ENCODE data around the gene ARHGAP10.

Gene ARHGAP10

DNA sequence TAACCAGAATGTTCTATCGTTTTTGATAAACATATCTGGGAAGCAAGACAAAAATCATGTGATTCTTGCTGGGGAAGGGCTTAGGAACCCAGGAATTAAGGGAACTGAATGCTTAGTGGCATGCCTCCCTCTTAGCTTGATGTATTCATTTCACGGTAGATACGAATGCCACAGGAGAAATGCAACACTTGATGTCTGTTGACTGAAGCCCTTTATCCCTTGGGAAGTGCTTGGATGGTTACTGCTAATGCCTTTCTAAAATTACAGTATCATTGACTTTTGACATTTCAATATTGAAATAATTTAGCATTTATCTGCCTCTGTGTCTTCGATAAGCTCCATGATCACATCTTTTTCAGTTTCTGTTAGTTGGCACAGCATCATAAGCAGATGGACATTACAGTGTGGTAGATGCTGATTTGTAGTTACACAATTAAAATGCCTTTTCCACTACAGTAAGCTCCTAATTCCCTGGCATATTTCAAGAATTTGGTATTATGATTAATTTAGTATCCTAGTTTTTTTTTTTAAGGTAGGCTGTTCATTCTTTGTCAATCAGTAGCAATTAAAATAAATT, 226.7 kb downstream of the ARHGAP10 start:
- no peak for TF ChIP-seq GATA1 (IDR thresholded peaks at IDR 0.05; ENCODE audit: low read depth, low read length)

DNA sequence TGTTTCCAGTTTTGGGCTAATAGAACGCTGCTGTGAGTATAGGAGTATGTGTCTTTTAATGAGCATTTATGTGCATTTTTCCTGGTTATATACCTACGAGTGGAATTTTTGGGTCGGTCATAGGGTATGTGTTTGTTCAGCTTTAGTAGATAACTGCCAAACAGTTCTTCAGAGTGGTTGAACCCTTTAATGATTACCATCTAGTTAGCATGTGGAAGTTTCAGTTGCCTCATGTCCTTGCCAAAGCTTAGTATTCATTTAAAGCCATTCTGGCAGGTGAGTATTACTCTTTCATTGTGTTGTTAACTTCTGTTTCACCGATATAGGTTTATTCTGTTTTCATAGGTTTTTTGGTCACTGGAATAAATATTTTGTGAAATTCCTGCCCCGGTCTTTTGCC, 229.1 kb downstream of the ARHGAP10 start:
- TF ChIP-seq GATA1 (IDR thresholded peaks at IDR 0.05; ENCODE audit: low read depth, low read length) (no peak), POLR2A (IDR thresholded peaks at IDR 0.05; ENCODE audit: low read length) (no peak)
- DNase-seq = no peak

More for the DNA sequence above, 226.7 kb downstream of the ARHGAP10 start:
- no peak for DNase-seq

DNA sequence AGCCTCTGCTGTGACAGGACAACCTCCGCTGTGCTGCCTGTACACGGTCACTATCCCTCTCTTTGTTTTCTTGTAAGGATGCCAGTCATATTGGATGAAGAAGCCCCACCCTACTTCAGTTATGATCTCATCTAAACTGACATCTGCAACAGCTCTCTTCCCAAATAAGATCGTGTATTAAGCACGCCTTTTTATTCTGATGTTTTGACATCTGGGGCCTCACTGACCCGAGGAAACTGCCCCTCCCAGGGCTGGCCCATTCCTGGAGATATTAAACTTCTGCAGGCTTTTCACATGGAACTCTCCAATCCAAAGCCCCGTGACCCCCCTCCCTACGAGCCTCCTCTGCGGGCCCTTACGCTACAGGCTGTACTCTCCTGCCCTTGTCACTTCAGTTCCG, 232.0 kb downstream of the ARHGAP10 start:
- no peak for TF ChIP-seq GATA1 (IDR thresholded peaks at IDR 0.05; ENCODE audit: low read depth, low read length)
- TF ChIP-seq POLR2A (IDR thresholded peaks at IDR 0.05; ENCODE audit: low read length) = no peak
- no peak for DNase-seq

DNA sequence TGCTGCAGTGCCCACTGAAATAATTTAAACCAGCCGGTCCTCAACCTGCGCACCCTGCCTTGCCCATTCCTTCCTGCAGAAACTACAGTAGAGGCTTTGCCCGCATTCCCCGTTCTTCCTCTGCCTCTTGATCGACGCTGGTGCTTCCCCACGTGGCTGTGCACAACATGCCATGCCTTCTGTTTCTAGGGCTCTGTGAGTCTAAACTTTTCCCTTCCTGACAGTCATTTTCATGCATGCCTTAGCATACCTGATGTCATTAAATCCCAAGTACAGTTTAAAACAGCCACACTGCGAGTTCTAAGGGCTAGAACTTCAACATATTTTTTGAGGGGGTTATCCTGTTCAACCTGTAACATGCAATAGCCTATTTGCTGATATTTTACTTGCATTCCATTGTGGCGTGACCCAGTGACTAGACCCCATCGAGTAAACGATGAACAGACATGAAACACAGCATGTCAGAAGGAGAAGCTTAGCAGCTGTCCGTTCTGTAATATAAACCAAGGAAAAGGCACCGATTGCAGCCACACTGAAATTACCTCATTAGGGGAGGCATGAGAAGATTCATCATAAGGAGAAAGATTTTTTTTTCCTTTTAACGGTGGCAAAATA, 232.5 kb downstream of the ARHGAP10 start:
- TF ChIP-seq GATA1 (IDR thresholded peaks at IDR 0.05; ENCODE audit: low read depth, low read length) (no peak), POLR2A (IDR thresholded peaks at IDR 0.05; ENCODE audit: low read length) (no peak)
- no peak for DNase-seq

DNA sequence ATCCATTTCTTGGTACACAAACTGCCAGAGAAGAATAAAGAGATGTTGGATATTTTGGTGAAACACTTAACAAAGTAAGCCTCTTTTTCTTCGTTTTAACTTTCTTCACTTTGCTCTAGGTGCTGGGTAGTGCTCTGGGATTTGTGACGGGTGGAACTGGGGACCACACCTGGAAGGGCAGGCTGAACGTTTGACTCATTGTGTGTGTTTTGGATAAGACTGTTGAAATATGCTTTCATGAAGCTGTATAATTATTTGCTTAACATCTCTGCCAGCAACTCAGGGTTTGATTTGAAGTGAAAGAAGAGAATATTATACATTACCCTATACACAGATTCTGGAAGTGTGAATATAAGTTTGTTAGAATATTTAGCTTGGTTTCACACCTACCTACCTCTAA, 233.2 kb downstream of the ARHGAP10 start:
- no peak for DNase-seq
- TF ChIP-seq GATA1 (IDR thresholded peaks at IDR 0.05; ENCODE audit: low read depth, low read length) (no peak), POLR2A (IDR thresholded peaks at IDR 0.05; ENCODE audit: low read length) (no peak)

DNA sequence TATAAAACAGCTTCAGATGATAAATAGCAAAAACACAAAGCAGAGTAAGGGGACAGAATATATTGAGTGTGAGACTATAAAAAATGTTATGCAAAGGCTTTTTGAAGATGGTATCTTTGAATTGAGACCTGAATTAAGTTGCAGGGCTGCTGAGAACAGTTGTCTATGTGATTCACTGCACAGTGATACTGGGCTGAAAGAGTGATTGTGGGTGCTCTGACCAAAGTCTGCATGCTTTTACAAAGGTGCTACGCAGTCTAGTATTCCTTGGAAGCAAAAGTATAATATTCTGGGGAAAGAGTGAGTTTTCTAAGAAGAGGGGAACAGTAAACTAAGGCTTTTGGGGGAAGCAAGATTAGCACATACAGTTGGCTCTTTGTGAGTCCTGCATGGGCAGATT, 234.0 kb downstream of the ARHGAP10 start:
- DNase-seq = no peak
- no peak for TF ChIP-seq GATA1 (IDR thresholded peaks at IDR 0.05; ENCODE audit: low read depth, low read length)
- no peak for TF ChIP-seq POLR2A (IDR thresholded peaks at IDR 0.05; ENCODE audit: low read length)

DNA sequence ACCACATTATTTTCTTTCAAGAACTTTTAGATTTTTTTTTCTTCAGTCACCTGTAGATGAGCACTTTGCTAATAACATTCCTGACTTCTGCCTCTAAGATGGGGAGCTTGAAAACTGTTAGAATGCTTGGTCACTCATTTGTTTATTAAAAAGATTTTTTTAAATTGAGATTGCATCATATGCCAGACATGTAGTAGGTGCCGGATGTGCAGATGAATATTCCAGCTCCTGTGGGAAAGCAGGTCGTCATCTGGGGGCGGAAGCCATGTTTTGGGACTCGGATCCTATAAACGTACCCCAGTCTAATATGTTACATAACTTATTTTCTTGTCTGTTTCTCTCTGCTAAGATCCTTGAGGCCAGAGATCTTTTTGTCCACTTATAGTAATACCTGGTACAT, 236.8 kb downstream of the ARHGAP10 start:
- TF ChIP-seq GATA1 (IDR thresholded peaks at IDR 0.05; ENCODE audit: low read depth, low read length) (no peak), POLR2A (IDR thresholded peaks at IDR 0.05; ENCODE audit: low read length) (no peak)
- DNase-seq = no peak

DNA sequence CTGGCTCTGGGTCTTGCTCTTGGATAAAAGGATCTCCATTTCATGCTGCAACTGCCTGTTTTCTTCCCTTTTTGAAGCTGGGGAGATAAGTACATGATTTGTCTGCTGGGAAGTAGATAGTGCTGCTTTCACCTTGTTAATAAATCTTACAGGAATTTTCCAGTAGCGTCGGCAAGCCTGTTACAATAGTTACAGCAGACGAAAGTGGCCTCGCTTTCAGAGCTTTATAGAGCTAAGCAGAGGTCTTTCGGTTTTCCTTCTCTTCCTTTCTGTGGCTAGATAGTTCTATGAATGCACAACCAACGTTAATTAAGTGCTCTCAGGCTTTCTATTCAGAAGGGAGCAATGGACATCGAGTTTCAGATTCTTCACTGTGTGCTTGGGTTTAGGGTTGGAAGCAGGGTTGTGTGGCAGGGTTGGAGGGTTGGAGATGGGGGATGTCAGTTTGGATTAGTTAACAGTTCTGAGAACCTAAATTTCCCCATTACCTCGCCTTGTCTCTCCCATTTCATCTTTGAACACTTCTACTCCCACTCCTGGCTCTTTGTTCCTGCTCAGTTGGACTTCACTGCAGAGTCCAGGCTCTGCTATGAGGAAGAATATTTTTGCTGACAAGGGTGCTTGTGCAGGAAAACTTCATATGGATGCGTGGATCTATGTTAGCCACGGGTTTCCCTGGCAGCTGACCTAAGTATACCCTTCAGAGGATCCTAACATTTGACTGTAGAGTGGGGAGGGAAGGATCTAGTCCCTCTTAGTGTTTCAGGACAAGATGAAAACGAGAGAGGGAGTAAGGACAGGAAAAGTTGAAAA, 237.9 kb downstream of the ARHGAP10 start:
- TF ChIP-seq GATA1 (IDR thresholded peaks at IDR 0.05; ENCODE audit: low read depth, low read length) = no peak
- no peak for TF ChIP-seq POLR2A (IDR thresholded peaks at IDR 0.05; ENCODE audit: low read length)
- no peak for DNase-seq

DNA sequence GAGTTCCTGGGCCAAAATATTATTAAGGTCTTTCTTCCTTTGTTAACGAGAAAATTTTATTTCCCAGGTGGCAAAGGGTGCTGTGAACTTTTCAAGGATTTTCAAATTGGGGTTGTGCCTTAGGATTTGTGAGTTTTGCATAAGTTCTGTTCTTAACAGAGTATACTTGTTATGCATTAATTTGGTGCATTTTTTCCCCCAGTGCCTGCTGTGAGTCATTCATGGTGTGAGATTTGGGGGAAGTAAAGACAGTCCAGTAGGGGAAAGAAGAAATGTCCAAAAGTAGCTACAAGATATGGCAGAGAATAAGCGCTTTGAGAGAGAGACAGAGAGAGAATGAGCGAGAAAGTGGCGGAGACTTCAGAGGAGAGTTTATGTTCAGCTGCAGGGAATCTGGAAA, 239.2 kb downstream of the ARHGAP10 start:
- DNase-seq = no peak
- no peak for TF ChIP-seq GATA1 (IDR thresholded peaks at IDR 0.05; ENCODE audit: low read depth, low read length)
- TF ChIP-seq POLR2A (IDR thresholded peaks at IDR 0.05; ENCODE audit: low read length) = no peak

DNA sequence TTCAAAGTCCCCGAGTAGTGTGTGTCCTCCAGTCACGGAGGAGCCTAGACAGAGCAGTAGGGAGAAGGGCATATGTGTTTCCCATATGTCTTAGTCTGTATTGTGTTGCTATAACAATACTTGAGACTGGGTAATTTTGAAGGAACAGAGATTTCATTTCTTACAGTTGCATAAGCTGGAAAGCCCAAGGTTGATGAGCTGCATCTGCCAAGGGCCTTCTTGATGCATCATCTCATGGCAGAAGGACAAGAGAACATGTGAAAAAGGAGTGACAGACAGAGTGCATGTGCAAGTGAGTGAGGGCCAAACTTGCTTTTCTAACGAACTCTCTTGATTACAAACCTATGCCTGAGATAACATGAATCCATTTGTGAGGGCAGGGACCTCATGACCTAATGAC, 243.4 kb downstream of the ARHGAP10 start:
- DNase-seq = no peak
- TF ChIP-seq GATA1 (IDR thresholded peaks at IDR 0.05; ENCODE audit: low read depth, low read length) = no peak
- TF ChIP-seq POLR2A (IDR thresholded peaks at IDR 0.05; ENCODE audit: low read length) = no peak

DNA sequence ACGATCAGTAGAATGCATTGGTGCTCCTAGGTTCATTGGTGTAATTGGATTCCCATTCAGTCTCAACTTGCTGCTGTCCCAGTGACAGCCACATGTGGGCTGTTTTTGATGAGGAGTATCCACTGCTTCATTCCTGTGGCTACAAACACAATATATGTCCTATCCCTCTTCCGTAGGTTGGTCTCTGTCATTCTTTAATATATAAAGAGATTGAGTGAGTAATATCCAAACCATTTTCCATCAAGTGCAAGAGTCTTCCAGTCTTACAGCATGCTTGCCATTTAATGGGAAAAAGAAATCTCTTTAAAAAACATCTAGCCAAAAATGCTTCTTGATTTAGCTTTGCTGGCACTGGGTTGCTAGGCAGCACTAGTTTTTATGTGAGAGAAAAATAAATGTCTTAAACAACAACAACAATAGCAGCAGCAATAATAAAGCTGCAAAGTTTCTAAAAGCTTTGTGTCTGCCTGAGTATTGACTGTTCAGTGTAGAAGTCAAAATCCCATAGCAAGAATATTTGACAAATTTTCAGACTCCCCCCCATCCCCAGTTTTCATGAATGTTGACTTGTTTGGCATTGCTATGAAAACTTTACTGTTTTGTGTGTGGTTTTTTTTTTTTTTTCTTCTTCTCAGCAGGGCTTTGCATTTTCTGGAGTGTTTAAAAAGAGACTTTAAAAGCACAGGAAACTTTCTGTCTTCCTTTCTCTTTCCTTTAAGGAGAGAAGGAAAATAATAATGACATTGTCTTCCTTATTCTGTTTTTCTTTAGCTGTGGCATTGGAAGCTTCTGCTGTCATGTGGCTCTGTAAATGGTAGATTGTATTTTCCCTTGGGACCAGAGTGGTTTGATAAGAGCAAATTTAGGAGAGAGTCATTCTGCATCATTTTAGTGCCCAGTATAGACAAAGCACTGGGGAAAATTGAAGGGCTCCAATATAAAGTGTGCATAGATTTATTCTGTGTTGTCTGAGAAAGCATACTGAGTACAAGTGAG, 244.3 kb downstream of the ARHGAP10 start:
- TF ChIP-seq GATA1 (IDR thresholded peaks at IDR 0.05; ENCODE audit: low read depth, low read length) = no peak
- no peak for TF ChIP-seq POLR2A (IDR thresholded peaks at IDR 0.05; ENCODE audit: low read length)
- DNase-seq = no peak

DNA sequence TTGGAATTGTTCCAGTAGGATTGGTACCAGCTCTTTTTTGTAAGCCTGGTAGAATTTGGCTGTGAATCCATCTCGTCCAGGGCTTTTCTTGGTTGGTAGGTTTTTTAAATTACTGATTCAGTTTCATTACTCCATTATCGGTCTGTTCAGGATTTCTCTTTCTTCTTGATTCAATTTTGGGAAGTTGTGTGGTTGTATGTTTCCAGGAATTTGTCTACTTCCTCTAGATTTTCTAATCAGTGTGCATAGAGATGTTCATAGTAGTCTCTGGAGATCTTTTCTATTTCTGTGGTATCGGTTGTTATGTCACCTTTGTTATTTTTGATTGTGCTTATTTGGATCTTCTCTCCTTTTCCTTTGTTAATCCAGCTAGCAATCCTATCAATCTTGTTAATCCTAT, 248.7 kb downstream of the ARHGAP10 start:
- no peak for DNase-seq
- TF ChIP-seq POLR2A (IDR thresholded peaks at IDR 0.05; ENCODE audit: low read length) = no peak
- TF ChIP-seq GATA1 (IDR thresholded peaks at IDR 0.05; ENCODE audit: low read depth, low read length) = no peak

DNA sequence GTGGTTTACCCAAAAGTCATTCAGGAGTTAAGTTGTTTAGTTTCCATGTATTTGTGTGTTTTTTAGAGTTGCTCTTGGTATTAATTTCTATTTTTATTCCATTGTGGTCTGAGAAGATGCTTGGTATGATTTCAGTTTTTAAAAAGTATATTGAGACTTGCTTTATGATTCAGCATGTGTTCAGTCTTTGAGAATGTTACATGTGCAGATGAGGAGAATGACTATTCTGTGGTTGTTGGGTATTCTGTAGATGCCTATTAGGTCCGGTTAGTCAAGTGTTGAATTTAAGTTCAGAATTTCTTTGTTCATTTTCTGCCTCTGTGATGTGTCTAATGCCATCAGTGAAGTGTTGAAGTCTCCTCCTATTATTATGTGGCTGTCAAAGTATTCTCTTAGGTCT, 249.4 kb downstream of the ARHGAP10 start:
- no peak for TF ChIP-seq GATA1 (IDR thresholded peaks at IDR 0.05; ENCODE audit: low read depth, low read length)
- TF ChIP-seq POLR2A (IDR thresholded peaks at IDR 0.05; ENCODE audit: low read length) = no peak
- no peak for DNase-seq

Measured in erythroblast (primary cell).